LHCN-M2 (cell line): ENCODE measurements around the gene FIBP. TPM values are rescaled to one million over a fixed set of nuclear protein-coding genes. Genes with fewer than 3 reads are reported as not detected.
"Not testable (repeated sequence)": the region's sequence is repeated elsewhere in the genome, so short reads cannot be mapped to it uniquely, and the experiment has no call there.

Experiments used
- DNase-seq: peaks from one replicate; pipeline ENCODE4 v3.0.0-alpha.2; 2012; ENCODE audit warnings: low read depth
- total RNA-seq: library from RNA; depleted of rRNA; stranded (reverse); fragments of >200 nt; gene quantifications from 2 replicates; pipeline ENCODE4 v1.2.3, GENCODE V29; 2014; rRNA removed

The FIBP gene
- total RNA-seq, 1 experiment from 2014 or later = 165 TPM

DNA sequence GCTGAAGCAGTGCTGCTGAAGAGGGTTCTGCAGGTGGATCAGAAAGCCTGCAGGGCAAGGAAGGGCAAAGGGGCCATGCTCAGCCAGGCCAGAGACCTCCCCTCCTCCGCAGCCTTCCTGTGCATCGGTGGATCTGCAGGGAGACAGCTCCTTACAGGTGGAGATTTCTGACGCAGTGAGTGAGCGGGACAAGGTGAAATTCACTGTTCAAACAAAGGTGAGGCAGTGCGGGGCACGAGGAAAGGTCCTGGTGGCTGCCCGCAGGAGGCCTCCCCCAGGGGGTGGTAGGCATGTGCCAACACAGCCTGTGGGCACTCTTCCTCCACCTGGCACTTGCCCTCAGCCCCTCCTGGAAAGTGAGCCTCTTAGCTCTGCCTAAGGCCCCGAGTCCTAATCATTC is 38.9 kb downstream of the FIBP start:
- no peak for DNase-seq

DNA sequence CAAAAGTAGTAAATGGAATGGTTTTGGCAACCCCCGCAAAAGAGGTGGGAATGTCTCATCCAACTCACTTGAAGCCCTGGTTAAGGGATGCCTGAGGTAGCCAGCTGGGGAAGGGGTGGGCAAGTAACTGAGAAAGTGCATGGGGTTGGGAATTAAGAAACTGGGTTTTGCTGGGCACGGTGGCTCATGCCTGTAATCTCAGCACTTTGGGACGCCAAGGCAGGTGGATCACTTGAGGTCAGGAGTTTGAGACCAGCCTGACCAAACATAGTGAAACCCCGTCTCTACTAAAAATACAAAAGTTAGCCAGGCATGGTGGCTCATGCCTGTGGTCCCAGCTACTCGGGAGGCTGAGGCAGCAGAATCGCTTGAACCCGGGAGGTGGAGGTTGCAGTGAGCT is 39.6 kb downstream of the FIBP start:
- not testable (repeated sequence) for DNase-seq

DNA sequence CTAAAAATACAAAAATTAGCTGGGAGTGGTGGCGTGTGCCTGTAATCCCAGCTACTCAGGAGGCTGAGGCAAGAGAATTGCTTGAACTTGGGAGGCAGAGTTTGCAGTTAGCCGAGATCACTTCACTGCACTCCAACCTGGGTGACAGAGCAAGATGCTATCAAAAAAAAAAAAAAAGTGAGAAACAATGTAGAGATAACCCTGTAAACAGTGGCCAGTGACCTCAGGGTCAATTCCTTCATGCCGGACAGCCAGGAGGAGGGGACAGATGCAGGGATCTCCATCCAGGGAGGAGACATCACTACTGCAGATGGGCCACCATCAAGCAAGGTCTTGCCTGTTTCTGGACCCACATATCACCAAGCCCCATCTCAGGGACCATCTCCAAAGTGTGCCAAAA is 40.5 kb downstream of the FIBP start:
- no peak for DNase-seq

DNA sequence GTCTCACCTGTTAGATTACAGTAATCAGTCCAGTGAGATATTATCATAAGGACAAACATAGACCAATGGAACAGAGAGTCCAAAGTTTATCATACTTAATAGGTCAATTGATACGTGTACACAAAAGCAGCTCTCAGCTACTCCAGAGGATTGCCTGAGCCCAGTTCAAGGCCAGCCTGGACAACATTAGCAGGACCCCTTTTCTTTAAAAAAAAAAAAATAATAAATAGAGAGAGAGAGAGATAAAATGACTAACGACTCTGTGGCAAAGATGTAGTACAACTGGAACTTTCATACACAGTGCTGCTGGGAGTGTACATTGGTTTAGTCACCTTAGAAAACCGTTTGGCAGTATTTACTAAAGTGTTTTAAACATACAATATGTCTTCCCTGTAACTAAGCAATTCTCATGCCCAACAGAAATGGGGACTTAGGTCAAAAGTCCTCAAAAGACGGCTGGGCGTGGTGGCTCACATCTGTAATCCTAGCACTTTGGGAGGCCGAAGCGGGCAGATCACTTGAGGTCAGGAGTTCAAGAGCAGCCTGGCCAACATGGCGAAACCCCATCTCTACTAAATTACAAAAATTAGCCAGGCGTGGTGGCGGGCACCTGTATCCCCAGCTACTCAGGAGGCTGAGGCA is 43.9 kb downstream of the FIBP start:
- no peak for DNase-seq

DNA sequence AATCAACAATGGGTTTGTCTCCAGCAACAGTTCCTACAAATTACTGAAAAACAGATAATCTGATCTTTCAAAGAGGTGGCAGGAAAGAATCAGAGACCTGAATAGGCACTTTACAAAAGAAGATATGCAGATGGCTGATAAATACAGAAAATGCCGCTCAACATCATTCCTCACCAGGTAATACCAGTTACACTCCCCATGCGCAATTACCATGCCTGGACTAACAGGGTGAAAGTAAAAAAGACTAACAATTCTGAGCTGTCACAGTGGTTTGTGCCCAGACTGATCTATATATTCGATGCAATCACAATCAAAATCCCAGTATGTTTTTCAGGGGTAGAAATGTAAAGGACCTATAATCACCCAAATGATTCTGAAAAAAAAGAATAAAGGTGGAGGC is 44.5 kb downstream of the FIBP start:
- DNase-seq = no peak

DNA sequence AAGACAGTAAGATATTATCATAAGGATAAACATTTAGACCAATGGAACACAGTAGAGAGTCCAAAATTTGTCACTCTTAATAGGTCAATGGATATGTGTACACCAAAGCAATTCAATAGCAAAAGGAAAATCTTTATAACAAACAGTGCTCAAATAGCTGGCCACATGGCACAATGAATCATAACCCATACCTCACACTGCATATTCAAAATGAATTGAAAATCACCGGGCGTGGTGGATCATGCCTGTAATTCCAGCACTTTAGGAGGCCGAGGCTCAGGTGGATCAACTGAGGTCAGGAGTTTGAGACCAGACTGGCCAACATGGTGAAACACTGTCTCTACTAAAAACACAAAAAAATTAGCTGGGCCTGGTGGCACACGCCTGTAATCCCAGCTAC is 46.1 kb downstream of the FIBP start:
- DNase-seq = no peak

DNA sequence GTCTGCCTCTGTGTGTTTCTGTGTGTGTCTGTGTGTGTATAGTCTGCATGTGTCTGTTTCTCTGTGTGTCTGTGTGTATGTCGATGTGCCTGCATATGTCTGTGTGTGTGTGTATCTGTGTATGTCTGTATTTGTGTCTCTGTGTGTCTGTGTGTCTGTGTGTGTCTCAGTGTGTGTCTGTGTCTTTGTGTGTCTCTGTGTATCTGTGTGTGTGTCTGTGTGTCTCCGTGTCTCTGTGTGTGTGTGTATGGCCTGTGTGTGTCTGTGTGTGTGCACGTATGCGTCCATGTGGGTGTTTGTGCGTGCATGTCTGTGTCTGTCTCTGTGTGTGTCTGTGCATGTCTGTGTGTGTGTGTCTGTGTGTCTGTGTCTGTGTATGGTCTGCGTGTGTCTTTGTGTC is 54.1 kb downstream of the FIBP start:
- DNase-seq = no peak

Other genes with a start within 250 kb of the FIBP start
- 26.5 and 34.0 TPM in 2 replicates for gene RELA, start 225.6 kb downstream of the FIBP start, total RNA-seq
- 43.1 and 47.6 TPM in 2 replicates for gene KAT5, start 176.2 kb downstream of the FIBP start, total RNA-seq
- 76.4 and 87.5 TPM in 2 replicates for gene RNASEH2C, start 167.7 kb downstream of the FIBP start, total RNA-seq
- 12.8 and 14.1 TPM in 2 replicates for gene AP5B1, start 107.5 kb downstream of the FIBP start, total RNA-seq
- gene OVOL1, start 101.4 kb downstream of the FIBP start, total RNA-seq = not detected in 2 replicates
- gene SNX32, start 54.5 kb downstream of the FIBP start, total RNA-seq = 0.45 and 0.69 TPM in 2 replicates
- 1,867 and 1,951 TPM in 2 replicates for gene CFL1, start 30.3 kb downstream of the FIBP start, total RNA-seq
- 49.4 and 51.7 TPM in 2 replicates for gene MUS81, start 28.0 kb downstream of the FIBP start, total RNA-seq
- gene EFEMP2, start 15.7 kb downstream of the FIBP start, total RNA-seq = 217 and 228 TPM in 2 replicates
- gene CTSW, start 8.6 kb downstream of the FIBP start, total RNA-seq = 0.40 TPM in 1 of 2 replicates, not detected in the other
- gene CCDC85B, start 2.2 kb upstream of the FIBP start, total RNA-seq = 91.2 and 95.5 TPM in 2 replicates
- 257 and 266 TPM in 2 replicates for gene FOSL1, start 11.9 kb upstream of the FIBP start, total RNA-seq
- gene C11orf68, start 30.6 kb upstream of the FIBP start, total RNA-seq = 57.1 and 69.1 TPM in 2 replicates
- 375 and 383 TPM in 2 replicates for gene DRAP1, start 31.0 kb upstream of the FIBP start, total RNA-seq
- gene TSGA10IP, start 57.0 kb upstream of the FIBP start, total RNA-seq = 0.06 TPM in 1 of 2 replicates, not detected in the other
- gene SART1, start 73.3 kb upstream of the FIBP start, total RNA-seq = 36.0 and 45.7 TPM in 2 replicates
- 47.0 and 53.3 TPM in 2 replicates for gene EIF1AD, start 113.7 kb upstream of the FIBP start, total RNA-seq
- 67.8 and 70.4 TPM in 2 replicates for gene BANF1, start 114.0 kb upstream of the FIBP start, total RNA-seq
- not detected in 2 replicates for gene CST6, start 123.5 kb upstream of the FIBP start, total RNA-seq
- 0.75 and 1.8 TPM in 2 replicates for gene CATSPER1, start 138.0 kb upstream of the FIBP start, total RNA-seq
- gene GAL3ST3, start 160.7 kb upstream of the FIBP start, total RNA-seq = not detected in 2 replicates
- gene SF3B2, start 163.9 kb upstream of the FIBP start, total RNA-seq = 156 and 163 TPM in 2 replicates
- gene PACS1, start 181.8 kb upstream of the FIBP start, total RNA-seq = 26.0 and 30.0 TPM in 2 replicates